Inferior parietal cortex (tissue), 1 donor: ENCODE data around the gene ADAM33.
A peak's percentile ranks its signal among the peaks of the same experiment; 100 is the strongest.

Source experiments
- DNase-seq: peaks from one replicate; pipeline ENCODE4 v3.0.0-alpha.2; 2016; ENCODE audit errors: extremely low spot score

ADAM33 gene

DNA sequence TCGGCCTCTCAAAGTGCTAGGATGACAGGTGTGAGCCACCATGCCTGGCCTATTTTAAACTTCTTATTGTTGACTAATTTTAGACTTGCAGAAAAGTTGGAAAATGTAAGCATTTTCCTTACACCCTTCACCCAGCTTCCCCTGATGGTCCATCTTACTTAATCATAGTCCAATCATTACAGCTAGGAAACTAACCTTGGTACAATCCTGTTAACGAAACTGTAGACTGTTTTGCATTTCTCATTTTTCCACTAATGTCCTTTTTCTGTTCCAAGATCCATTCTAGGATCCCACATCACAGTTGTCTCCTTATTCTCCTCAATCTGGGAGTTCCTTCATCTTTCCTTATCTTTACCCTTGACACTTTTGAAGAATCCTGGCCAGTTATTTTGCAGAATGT lies 18.0 kb downstream of the ADAM33 start:
- DNase-seq, result no peak

DNA sequence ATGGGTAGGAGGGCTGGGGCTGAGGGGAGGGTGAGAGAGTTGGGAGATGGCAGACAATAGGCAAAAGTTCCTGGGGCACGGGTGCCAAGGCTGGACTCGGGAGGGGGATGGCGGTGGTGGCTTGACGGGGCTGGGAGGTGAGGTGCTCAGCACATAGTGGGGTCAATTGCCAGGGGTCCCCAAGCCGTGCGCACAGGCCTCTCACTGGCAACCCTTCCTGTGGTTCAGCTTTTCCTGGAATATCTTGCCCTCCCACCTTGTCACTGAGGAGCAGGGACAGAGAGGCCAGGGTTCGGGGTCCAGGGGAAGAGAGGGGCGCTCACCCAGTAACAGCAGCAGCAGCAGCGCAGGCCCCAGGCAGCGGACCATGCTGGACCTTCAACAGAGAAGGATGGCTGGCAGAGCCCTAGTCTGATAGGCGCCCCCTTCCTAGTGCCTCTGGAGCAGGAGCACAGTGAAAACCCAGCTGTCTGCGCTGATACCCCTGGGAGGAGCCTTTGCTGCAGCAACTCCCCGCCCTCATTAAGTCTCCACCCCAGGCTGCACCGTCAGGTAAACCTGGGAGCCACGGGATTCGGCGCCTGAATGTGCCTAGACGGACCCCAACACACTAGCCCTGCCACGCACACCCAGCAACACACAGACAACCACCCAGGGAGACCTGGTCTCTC lies 18.6 kb downstream of the ADAM33 start, which contains the start of gene GFRA4:
GFRA4 (minus strand) TSS at position 369 of the 671 bp plus-strand sequence; CDS start at position 369, 0 bp downstream.
- DNase-seq, result no peak

- DNase-seq, result no peak
Measured at GRCh38 chr20:3661814-3662665, 19.8 kb downstream of the ADAM33 start.

DNA sequence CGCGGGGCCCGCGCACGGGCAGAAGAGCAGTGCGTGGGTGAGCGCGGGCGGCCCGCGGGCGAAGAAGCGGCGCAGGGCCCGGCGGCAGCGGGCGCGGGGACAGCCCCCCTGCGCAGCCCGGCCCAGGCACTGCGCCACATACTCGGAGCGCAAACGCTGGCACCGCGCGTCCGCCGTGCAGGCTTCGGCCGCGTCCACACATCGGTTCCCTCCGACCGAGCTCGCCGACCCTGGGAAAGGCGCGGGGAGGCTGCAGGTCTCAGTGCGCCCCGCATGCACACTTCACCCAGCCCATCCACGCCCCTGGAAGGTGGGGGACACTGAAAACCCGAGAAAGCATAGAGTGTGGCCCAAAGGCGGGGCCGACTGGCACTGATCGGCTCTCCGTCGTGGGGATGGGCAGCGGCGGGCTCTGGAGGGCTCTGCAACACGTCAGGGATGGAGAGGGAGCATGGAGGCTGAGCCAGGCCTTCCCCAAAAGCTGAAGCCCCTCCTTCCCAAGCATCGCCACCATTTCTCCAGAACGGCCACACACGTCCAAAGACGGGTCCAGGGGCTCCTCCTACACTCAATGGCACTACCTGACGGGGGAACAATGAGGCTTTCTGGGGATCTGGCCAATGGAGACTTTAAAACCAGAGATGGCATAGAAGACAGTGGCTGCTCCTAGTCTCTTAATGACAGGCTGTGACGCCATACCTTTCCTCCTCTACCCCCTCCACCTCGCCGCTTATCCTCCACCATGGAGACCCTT lies 20.6 kb downstream of the ADAM33 start:
- DNase-seq, result no peak

DNA sequence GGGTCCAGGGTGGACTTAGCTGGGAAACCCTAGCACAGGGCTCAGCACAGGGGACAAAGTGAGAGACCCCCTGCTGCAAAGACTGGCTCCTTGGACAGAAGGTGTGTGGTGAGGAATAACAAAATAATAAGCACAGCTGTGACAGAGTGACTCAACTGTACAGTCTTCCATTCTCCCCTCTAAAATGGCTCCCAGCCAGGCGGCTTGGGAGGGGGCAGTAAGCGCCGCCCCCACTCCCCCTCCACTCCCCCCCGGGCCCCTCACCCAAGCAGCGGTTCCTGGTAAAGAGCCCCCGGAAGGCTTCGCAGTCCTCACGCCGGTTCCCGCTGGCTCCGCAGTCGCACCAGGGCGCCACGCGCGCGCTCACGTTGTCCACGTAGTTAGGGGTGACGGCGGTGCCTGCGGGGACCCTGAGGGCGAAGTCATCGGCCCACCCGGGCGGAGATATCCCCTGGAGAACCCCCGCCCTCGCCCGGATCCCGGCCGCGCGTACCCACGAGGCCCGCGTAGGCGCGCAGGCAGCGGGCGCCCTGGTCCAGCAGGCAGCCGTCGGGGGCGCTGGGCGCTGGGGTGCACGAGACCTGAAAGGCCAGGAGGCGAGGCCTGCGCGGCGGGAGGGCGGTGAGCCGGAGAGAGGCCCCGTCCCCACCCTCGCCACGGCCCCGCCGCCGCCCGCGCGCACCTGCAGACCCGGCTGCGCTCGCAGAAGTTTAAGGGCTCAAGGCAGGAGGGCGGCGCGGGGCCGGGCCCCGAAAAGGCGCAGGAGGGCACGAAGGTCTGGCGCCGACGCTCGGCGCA lies 21.3 kb downstream of the ADAM33 start:
- no peak for DNase-seq

GRCh38 chr20:3659492-3660261 lies 22.1 kb downstream of the ADAM33 start:
- no peak for DNase-seq

DNA sequence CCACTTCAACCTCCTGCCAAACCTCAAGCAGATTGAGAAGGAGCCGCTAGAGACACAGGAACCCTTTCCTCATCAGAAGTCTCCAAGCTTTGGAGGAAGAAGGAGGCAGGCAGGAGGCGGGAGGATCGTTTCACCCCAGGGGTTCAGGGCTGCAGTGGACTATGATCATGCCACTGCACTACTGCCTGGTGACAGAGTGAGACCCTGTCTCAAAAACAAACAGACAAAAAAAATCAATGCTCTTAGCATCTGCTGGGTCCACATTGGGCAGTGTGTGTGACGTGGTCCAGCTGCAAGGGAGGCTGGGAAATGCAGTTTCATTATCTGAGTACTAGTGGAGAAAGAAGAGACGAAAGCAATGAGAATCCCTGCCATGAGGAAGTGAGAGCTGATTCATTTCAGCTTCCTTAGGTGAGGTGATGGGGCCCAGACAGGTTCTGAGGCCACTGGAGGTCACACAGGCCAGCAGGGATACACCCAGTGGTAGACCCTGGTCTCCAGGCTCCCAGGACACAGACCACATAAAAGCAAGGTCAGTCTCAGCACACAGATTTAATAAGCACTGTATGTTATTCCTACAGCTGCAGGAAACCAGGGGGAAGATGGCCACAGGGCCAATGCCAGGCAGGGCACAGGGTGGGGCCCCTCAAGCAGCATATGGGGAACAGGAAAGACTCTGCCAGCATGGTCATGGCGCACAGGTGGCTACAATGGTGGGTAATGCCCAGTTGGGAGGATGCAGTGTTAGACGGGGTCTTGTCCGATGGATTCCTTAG lies 22.9 kb downstream of the ADAM33 start:
- DNase-seq, result peak; percentile 15

- DNase-seq, result no peak
Measured at GRCh38 chr20:3658019-3658715, 23.6 kb downstream of the ADAM33 start.

DNA sequence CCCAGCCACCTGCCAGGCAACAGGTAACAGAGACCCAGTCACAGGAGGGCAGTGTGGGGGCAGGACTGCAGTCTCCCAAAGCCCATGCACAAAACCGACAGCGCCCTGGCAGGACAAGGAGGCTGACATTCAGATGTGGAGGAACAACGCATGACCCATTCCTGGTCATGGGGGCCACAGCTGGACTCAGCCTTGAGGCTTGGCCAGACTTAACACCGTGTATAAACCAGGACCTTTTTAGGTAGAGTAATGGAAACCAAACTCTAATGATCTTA lies 26.7 kb downstream of the ADAM33 start:
- DNase-seq, result no peak

DNA sequence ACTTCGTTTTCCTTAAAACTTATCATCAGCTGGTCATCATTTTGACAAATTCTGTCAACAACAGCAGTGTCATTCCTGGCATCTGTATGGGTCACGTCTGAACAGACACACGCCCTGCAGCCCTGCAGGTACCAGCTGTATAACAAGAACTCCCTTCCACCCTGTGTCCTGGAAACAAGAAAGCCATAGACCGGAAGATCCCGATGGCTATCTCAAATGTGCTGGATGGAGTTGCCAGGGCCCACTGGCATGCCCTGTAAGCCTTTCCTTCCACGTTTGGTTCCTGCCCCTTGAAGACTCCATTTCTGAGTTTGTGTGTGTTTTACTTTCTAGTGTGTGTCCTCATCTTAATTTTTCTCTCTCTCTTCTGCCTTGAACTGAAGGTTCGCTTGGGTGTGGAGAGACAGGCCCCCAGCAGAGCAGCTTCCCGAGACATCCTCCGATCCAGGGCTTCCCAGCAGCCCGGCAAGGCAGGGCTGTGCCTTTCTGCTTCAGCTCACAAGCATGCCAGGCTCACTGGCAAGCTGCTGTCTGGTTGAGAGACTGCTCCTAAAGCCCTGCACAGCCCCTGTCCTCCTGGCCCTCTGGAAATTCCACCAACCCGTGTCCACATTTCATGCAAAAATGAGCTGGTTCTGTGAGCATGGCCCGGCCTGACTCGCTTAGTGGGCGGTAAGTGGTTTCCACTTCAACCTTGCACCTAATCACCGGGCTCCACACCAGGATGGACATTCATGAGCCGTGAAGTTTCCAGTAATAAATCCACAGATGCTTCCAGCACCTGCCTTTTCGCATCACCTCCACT lies 27.3 kb downstream of the ADAM33 start:
- no peak for DNase-seq

DNA sequence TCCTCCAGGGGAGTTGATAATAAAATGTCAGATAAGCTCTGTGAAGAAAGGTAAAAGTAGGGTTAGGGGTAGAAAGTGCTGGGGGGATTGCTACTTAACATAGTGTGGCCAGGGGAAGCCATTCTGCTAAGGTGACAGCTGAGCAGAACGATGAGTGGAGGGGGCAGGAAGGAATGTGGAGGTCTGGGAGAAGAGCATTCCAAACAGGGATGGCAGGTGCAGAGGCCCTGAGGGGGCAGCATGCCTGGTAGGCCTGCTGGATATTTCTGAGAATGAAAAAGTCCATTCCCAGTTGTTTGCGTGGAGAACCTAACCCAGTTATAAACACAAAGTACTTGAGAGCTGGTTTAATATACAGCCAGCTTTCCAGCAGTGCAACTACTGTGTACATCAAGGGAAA lies 27.9 kb downstream of the ADAM33 start:
- DNase-seq, result no peak

GRCh38 chr20:3652676-3653596 lies 28.9 kb downstream of the ADAM33 start:
- no peak for DNase-seq

DNA sequence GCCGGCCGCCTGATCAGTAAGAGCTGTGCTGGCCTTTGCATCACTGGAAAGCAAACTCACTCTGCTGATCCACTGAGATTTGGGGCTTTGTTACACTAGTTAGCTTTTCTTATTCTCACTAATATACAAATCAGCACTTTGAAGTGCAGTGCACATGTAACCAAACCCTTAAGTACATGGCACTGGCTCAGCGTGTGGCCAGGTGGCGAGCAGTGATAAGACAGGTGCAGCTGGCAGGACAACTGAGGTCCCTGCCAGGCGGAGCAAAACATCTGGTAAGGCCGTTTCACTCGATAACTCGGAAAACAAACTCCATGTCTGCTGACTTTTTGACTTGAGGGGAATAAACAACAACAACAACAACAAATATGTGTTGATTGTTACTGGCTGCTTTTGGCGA lies 29.6 kb downstream of the ADAM33 start:
- no peak for DNase-seq

GRCh38 chr20:3651204-3651962 lies 30.4 kb downstream of the ADAM33 start:
- DNase-seq, result no peak

- DNase-seq, result no peak
Measured at GRCh38 chr20:3648951-3649350, 32.9 kb downstream of the ADAM33 start.

- peak; percentile 63 for DNase-seq
Measured at GRCh38 chr20:3647473-3647872, 34.3 kb downstream of the ADAM33 start.

DNA sequence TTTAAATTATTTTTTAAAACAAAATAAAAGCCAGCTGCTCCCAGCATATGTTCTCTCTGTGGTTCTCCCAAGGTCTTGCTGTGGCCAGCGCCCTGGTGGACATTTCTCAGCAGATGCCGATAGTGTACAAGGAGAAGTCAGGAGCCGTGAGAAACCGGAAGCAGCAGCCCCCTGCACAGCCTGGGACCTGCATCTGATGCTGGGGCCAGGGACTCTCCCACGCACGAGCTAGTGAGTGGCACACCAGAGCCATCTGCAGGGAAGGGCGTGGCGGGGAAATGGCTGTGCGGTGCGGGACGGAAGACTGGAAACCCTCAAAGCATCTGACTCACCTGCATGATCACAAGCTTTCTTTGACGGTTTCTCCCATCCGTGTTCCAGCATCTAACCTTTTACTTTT lies 35.2 kb downstream of the ADAM33 start:
- no peak for DNase-seq
